WTC11 (cell line): ENCODE measurements around the gene TBC1D22A.

Source experiments
- CTCF ChIP-seq: fragments of 200-600 bp; IDR thresholded peaks from 2 replicates; pipeline ENCODE4 v1.8.0; 2022; ENCODE audit warnings: antibody characterized with exemption
- SP1 ChIP-seq: sonication (generic); formaldehyde crosslinking; conservative IDR thresholded peaks from 2 replicates; pipeline ENCODE4 v1.8.1; 2022; ENCODE audit warnings: missing genetic modification reagents
- ZNF263 ChIP-seq: sonication (generic); formaldehyde crosslinking; IDR thresholded peaks from 2 replicates; pipeline ENCODE4 v1.8.1; 2022; ENCODE audit warnings: low read depth, mild to moderate bottlenecking, moderate library complexity, missing genetic modification reagents

- TF ChIP-seq SP1 (CRISPR knock-in tag): no peak
- TF ChIP-seq CTCF: no peak
- TF ChIP-seq ZNF263 (CRISPR knock-in tag): no peak
Measured at GRCh38 chr22:47056361-47056760, 293.9 kb downstream of the TBC1D22A start.
